Uterine smooth muscle cell (primary cell): ENCODE data around the gene FA2H. TPM values are rescaled to one million over a fixed set of nuclear protein-coding genes. Genes with fewer than 3 reads are reported as not detected.

Experiments used
- total RNA-seq: library from RNA; depleted of rRNA; stranded (reverse); fragments of >200 nt; gene quantifications from 2 replicates; pipeline ENCODE4 v1.2.3, GENCODE V29; 2014

FA2H gene, protein sequence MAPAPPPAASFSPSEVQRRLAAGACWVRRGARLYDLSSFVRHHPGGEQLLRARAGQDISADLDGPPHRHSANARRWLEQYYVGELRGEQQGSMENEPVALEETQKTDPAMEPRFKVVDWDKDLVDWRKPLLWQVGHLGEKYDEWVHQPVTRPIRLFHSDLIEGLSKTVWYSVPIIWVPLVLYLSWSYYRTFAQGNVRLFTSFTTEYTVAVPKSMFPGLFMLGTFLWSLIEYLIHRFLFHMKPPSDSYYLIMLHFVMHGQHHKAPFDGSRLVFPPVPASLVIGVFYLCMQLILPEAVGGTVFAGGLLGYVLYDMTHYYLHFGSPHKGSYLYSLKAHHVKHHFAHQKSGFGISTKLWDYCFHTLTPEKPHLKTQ
- not detected in 2 replicates for total RNA-seq

DNA sequence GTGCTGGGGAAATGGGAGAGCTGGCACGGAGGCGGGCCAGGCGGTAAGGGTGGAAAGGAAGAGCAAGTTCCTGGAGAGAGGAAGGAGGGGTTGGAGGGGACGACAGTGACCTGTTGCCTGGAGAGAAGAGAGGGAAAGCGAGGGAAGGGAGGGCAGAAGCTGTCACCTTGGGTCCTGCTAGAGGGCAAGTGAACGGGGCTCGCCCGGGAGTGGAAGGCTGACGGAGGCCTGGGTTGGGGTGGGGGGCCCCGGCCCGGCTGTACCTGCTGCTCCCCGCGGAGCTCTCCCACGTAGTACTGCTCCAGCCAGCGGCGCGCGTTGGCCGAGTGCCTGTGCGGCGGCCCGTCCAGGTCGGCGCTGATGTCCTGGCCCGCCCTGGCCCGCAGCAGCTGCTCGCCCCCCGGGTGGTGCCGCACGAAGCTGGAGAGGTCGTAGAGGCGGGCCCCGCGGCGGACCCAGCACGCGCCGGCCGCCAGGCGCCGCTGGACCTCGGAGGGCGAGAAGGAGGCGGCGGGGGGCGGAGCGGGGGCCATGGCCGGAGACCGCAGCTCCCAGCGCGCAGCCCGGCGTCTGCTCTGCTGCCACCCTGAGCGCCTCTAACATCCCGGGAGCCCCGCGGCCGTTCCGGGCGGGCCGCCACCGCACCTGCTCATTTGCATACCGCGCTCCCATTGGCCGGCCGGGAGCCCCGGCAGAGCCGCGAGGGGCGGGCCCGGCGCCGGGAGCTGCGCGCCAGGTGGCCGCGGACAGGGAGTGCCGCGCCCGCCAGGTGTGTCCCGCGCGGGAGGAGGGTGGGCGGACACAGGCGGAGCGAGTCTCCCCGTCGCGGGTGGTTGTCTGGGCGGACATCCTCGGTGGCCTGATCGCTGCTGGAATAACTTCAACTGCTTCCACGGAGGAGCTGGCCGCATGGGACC, at the start of gene FA2H:
Gene FA2H, minus strand, starts transcription at position 598 of the 917 bp plus-strand sequence. Its CDS starts 65 bp downstream, at position 533.

DNA sequence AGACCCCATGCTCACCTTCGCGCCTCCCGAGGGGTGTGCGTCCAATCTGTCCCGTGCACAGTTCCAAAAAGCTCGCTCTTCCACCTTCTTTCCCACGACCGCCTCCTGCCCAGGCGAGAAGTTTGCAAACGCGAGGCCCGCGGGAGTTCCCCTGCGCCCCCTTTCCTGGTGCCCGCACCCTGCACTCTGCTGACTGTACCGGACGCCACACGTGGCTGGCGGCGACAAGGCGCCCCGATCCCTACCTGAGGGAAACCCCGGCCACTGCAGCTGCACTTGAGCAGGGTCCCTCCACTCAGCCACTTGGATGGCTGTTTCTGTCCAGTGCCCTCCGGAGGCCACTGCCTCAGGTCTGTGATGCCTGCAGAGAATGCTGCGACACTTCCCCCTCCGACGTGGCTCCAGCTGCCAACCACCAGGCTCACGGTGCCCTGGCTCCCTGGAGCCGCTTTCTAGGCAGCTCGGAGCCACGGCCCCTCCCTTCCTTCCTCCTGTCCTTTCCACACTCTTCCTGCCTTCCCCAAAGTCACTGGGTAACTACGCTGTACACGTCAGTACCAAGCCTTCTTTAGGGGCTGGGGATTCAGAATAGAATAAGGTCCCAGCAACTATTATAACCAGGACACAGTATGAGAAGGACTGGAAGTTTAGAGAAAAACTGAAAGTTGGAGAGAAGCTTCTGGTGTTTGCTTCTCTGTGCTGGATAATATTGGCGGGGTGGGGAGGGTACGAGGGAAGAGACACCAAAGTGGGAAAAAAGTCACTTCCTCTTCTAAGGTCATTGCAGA, 74.0 kb downstream of the FA2H start, which contains the start of gene MLKL:
Gene MLKL, minus strand, starts transcription at position 425 of the 788 bp plus-strand sequence. CDS start 5,105 bp downstream, outside the sequence.

DNA sequence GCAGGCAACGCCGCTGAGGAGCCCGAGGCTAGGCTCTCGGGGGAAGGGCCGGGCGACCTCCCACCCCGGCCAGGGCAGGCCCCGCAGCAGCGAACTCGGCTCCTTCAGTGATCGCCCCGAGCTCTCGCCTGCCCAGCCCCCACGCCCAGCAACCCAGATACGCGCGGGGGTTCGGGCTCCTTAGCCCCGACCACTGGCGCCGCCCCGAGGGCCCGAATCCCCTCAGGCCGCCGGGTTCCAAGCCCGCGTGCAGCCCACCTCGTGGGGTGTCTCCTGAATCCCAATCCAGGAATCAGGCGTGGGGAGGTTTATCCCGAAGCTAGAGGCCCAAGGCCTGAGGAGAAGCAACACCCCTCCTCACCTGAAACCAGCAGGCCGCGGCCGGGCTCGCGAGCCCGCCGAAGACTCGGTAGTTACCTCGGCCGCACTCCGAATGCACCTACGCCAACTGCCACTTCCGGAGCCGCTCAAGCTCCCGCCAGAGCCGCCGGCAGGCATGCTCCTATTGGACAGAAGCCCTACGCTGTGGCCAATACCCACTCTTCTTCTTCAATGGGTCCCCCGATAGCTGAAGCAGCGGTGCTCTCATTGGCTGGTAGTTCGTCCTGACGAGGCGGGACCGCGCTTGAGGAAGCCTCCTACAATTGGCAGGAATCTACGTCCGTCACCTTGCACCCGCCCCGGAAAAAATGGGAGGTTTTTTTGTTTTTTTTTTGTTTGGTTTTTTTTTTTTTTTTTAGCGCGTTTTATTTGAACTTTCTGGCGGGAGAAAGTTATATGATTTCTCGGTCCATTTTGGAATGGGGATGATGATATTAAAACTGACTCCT, 108.0 kb downstream of the FA2H start, which contains the start of gene RFWD3:
Gene RFWD3, minus strand, starts transcription at position 453 of the 830 bp plus-strand sequence. CDS start 5,428 bp downstream, outside the sequence.

Other genes starting within 250 kb of the FA2H start
- gene GLG1, start 167.7 kb downstream of the FA2H start, total RNA-seq = 124 and 188 TPM in 2 replicates
- 18.1 and 38.2 TPM in 2 replicates for gene RFWD3, start 107.9 kb downstream of the FA2H start, total RNA-seq
- 8.6 and 15.5 TPM in 2 replicates for gene MLKL, start 74.0 kb downstream of the FA2H start, total RNA-seq
- gene WDR59, start 210.3 kb upstream of the FA2H start, total RNA-seq = 11.7 and 13.4 TPM in 2 replicates
- 13.9 and 17.7 TPM in 2 replicates for gene ZNRF1, start 224.2 kb upstream of the FA2H start, total RNA-seq